HCT116 (cell line): ENCODE data around the gene CES3. TPM values are rescaled to one million over a fixed set of nuclear protein-coding genes. Genes with fewer than 3 reads are reported as not detected.
A peak's percentile ranks its signal among the peaks of the same experiment; 100 is the strongest.

Experiments
- ATAC-seq: fragments of 200-7000 bp; cut with Tn5 transposase; 2 replicates; pipeline ENCODE4 v1.9.1; 2020; ENCODE audit warnings: mild to moderate bottlenecking, moderate library complexity
- BruUV-seq: library from RNA; stranded (reverse); fragments of 400-500 nt; replicated peaks from 2 replicates; lab custom pipeline; 2021; lab: Mats Ljungman, UMichigan
- CTCF ChIA-PET: fragments of 300-600 bp; sonication (Branson Sonifier 250); formaldehyde crosslinking; loops from one replicate; lab custom pipeline; 2021; ENCODE audit warnings: antibody characterized with exemption; lab: Charles Lee
- POLR2A ChIA-PET: fragments of 300-600, 350-600 bp; sonication (Branson Sonifier 250); formaldehyde crosslinking; loops from one replicate; lab custom pipeline; 2021; ENCODE audit warnings: antibody characterized with exemption; lab: Charles Lee
- RAD21 ChIA-PET, 2 experiments: fragments of 300-600 bp; sonication (Branson Sonifier 250); formaldehyde crosslinking; loops; one replicate each; lab custom pipeline; 2023; ENCODE audit warnings: low total read pairs in 2 of 2; ENCODE audit not compliant: uncharacterized antibody in 2 of 2, unreplicated experiment in 2 of 2, low non-redundant PET in 1 of 2; lab: Charles Lee
- DNase-seq: peaks from one replicate; pipeline ENCODE4 v3.0.0-alpha.2; 2010; ENCODE audit warnings: low read depth, low spot score
- H2AFZ ChIP-seq: fragments of 200-600 bp; shearing (Covaris generic), sonication (generic); 2 replicates; pipeline ENCODE4 v1.6.1; 2017; ENCODE audit warnings: low read depth, mixed run types, mixed read lengths, antibody characterized with exemption, low read length; ENCODE audit not compliant: poor library complexity, severe bottlenecking
- H3K27ac ChIP-seq: 2 replicates; pipeline ENCODE4 v1.5.1; 2012; ENCODE audit warnings: low read depth, low read length
- H3K27me3 ChIP-seq: fragments of 200-600 bp; sonication (generic); 2 replicates; pipeline ENCODE4 v1.6.1; 2016; ENCODE audit warnings: mixed run types, low read length, mixed read lengths; ENCODE audit not compliant: insufficient read depth
- H3K36me3 ChIP-seq, 2 experiments: fragments of 200-500 bp in 1 of 2; fragments of 200-600 bp in 1 of 2; sonication (Bioruptor generic) in 1 of 2; sonication (generic) in 1 of 2; 2 replicates each; pipeline versions ENCODE4 v1.5.1 to v1.6.1; 2014 to 2016; ENCODE audit warnings: low read length in 2 of 2, inconsistent platforms in 1 of 2, mixed read lengths in 1 of 2, mixed run types in 1 of 2; ENCODE audit not compliant: insufficient read depth in 2 of 2, control insufficient read depth in 1 of 2
- H3K4me1 ChIP-seq, 2 experiments: fragments of 200-600 bp in 1 of 2; sonication (generic) in 1 of 2; 2 replicates each; pipeline versions ENCODE4 v1.5.1 to v1.6.1; 2012 to 2017; ENCODE audit warnings: low read length in 2 of 2, inconsistent platforms in 1 of 2, mild to moderate bottlenecking in 1 of 2, mixed read lengths in 1 of 2, mixed run types in 1 of 2, moderate library complexity in 1 of 2; ENCODE audit not compliant: insufficient read depth in 2 of 2, control insufficient read depth in 1 of 2
- H3K4me2 ChIP-seq: fragments of 200-600 bp; sonication (generic); 2 replicates; pipeline ENCODE4 v1.6.1; 2017; ENCODE audit warnings: mixed run types, low read length, mixed read lengths
- H3K4me3 ChIP-seq, 2 experiments: fragments of 200-600 bp in 1 of 2; sonication (generic) in 1 of 2; replicated peaks in 1 of 2; 2 replicates each; pipeline ENCODE4 v1.5.1; 2011 to 2016; ENCODE audit warnings: low read length in 2 of 2, control low read depth in 1 of 2, low read depth in 1 of 2, mild to moderate bottlenecking in 1 of 2, mixed read lengths in 1 of 2, mixed run types in 1 of 2
- H3K79me2 ChIP-seq: fragments of 200-600 bp; sonication (generic); 2 replicates; pipeline ENCODE4 v1.6.1; 2017; ENCODE audit warnings: mild to moderate bottlenecking, mixed run types, low read length, moderate library complexity, mixed read lengths; ENCODE audit not compliant: insufficient read depth
- H3K9ac ChIP-seq: fragments of 200-600 bp; sonication (generic); 2 replicates; pipeline ENCODE4 v1.6.1; 2016; ENCODE audit warnings: low read length, mixed read lengths
- H3K9me2 ChIP-seq: fragments of 200-600 bp; sonication (generic), shearing (Covaris generic); 2 replicates; pipeline ENCODE4 v1.6.1; 2017; ENCODE audit warnings: mixed run types, mild to moderate bottlenecking, moderate library complexity; ENCODE audit not compliant: insufficient read depth
- H3K9me3 ChIP-seq, 2 experiments: fragments of 200-500 bp in 1 of 2; fragments of 200-600 bp in 1 of 2; sonication (Bioruptor generic) in 1 of 2; sonication (generic) in 1 of 2; 2 replicates each; pipeline ENCODE4 v1.6.1; 2014 to 2017; ENCODE audit warnings: low read length in 2 of 2, mixed read lengths in 2 of 2, inconsistent platforms in 1 of 2, low read depth in 1 of 2, mild to moderate bottlenecking in 1 of 2, mixed run types in 1 of 2, moderate library complexity in 1 of 2; ENCODE audit not compliant: control insufficient read depth in 1 of 2, insufficient read depth in 1 of 2
- H4K20me1 ChIP-seq: fragments of 200-600 bp; sonication (generic), shearing (Covaris generic); 2 replicates; pipeline ENCODE4 v1.6.1; 2017; ENCODE audit warnings: mixed run types, mild to moderate bottlenecking, moderate library complexity; ENCODE audit not compliant: insufficient read depth
- CEBPB ChIP-seq: IDR thresholded peaks from 2 replicates; pipeline ENCODE4 v1.6.1; 2012; ENCODE audit warnings: low read depth
- ELF1 ChIP-seq: IDR thresholded peaks from 2 replicates; pipeline ENCODE4 v1.6.1; 2012; ENCODE audit warnings: low read depth, borderline replicate concordance
- EZH2 ChIP-seq: fragments of 200-600 bp; sonication (generic); IDR thresholded peaks from 2 replicates; pipeline ENCODE4 v1.6.1; 2017; ENCODE audit warnings: antibody characterized with exemption, mixed run types
- EZH2phosphoT487 ChIP-seq: fragments of 200-600 bp; IDR thresholded peaks from 2 replicates; pipeline ENCODE4 v1.6.1; 2018; ENCODE audit warnings: antibody characterized with exemption, borderline replicate concordance
- FOSL1 ChIP-seq: IDR thresholded peaks from 2 replicates; pipeline ENCODE4 v1.6.1; 2012; ENCODE audit warnings: low read depth
- JUND ChIP-seq: IDR thresholded peaks from 2 replicates; pipeline ENCODE4 v1.6.1; 2012
- POLR2A ChIP-seq: IDR thresholded peaks from 2 replicates; pipeline ENCODE4 v1.7.0; 2011; ENCODE audit warnings: borderline replicate concordance; ENCODE audit not compliant: insufficient read depth, insufficient read length; ENCODE audit errors: extremely low read depth
- POLR2AphosphoS5 ChIP-seq: IDR thresholded peaks from 2 replicates; pipeline ENCODE4 v1.6.1; 2011; ENCODE audit warnings: mild to moderate bottlenecking, low read depth, low read length, moderate library complexity
- RAD21 ChIP-seq: IDR thresholded peaks from 2 replicates; pipeline ENCODE4 v1.6.1; 2012; ENCODE audit warnings: low read depth, mild to moderate bottlenecking
- SP1 ChIP-seq: IDR thresholded peaks from 2 replicates; pipeline ENCODE4 v1.6.1; 2012; ENCODE audit warnings: low read depth
- SRF ChIP-seq: IDR thresholded peaks from 2 replicates; pipeline ENCODE4 v1.6.1; 2012; ENCODE audit warnings: low read depth
- ZNF274 ChIP-seq: fragments of 200-500 bp; sonication (Bioruptor generic); IDR thresholded peaks from 2 replicates; pipeline ENCODE4 v1.6.1; 2014; ENCODE audit warnings: mild to moderate bottlenecking, low read depth, low read length, inconsistent platforms
- intact Hi-C: fragments of 100-400 bp; cut with micrococcal nuclease; formaldehyde crosslinking; loops from 2 replicates; pipeline ENCODE4 v1.10.0; 2022
- total RNA-seq: library from RNA; stranded (reverse); gene quantifications from one replicate; pipeline ENCODE4 v1.2.1, GENCODE V29; 2021; ENCODE audit not compliant: unreplicated experiment
- TF ChIP-seq, protein P1 (sequence below): IDR thresholded peaks from 2 replicates; pipeline ENCODE4 v1.6.1; 2011; ENCODE audit warnings: mild to moderate bottlenecking, low read length, moderate library complexity; ENCODE audit not compliant: insufficient replicate concordance; ENCODE audit errors: extremely low read depth
- TF ChIP-seq, protein P2 (sequence below): IDR thresholded peaks from 2 replicates; pipeline ENCODE4 v1.6.1; 2012
- TF ChIP-seq, protein P3 (sequence below), 3 experiments: fragments of 200-600 bp in 1 of 3; sonication (generic) in 1 of 3; IDR thresholded peaks in 2 of 3; conservative IDR thresholded peaks in 1 of 3; 2 replicates each; pipeline ENCODE4 v1.5.1; 2012 to 2017; ENCODE audit warnings: low read depth in 2 of 3, low read length in 2 of 3, antibody characterized with exemption in 1 of 3, borderline replicate concordance in 1 of 3, control low read depth in 1 of 3, mild to moderate bottlenecking in 1 of 3, mixed read lengths in 1 of 3, mixed run types in 1 of 3, moderate library complexity in 1 of 3; ENCODE audit not compliant: insufficient read depth in 1 of 3
- TF ChIP-seq, protein P4 (sequence below): IDR thresholded peaks from 2 replicates; pipeline ENCODE4 v1.6.1; 2012

Gene CES3
- total RNA-seq, 1 experiment from 2014 or later: 10.8 TPM

DNA sequence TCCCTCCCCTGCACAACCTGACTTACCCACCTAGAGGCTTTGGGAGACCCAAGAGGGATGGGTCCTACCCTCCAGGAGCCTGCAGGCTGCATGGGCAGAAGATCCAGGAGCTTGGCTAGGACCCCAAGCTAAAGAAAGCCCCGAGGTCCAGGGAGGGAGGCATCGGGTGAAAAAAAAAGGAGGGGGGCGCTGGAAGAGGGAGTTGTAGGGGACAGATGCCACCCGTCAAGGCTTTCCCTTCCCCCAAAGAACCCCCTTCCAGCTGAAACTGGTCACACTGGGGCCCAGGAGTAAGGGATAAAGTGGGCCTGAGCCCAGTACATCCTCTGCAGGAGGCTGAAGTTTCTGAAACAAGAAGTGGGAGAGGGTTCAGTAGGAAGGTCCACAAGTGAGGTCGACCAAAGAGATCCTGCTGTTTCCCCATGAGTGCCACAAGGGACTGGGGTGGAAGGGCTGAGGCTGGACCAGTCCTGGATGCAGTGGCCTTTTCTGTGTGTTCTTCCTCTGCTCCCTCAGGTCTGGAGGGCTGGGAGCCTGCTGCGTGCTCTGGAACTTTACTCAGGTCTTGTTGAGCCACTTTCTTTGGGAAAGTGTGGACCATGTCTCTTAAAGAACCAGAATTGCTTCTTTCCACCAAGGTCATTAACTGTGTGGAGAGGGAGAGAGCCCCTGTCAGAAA is 53.7 kb downstream of the CES3 start:
- H3K36me3 ChIP-seq: no peaks in the 10 kb centered on the region
- H3K9ac ChIP-seq: peak overlapping the region; percentile 69
- ATAC-seq (0 out of 2 replicates have a peak, but pooled peaks have one; percentile 1), DNase-seq (no peak)
- peak overlapping the region; percentile 43 to 59 for H3K4me3 ChIP-seq
- intact Hi-C loops: loop anchor here (1.0 to 2.0 kb wide), 5 partner anchors 37 to 159 kb away; no protein-coding TSS in a partner anchor
- H4K20me1 ChIP-seq: no peaks in the 10 kb centered on the region
- peaks cover 20 to 30% of the 10 kb centered on the region in 2 experiments for H3K4me1 ChIP-seq
- H3K27me3 ChIP-seq: no peaks in the 10 kb centered on the region
- H2AFZ ChIP-seq: no peak overlapping the region
- BruUV-seq: no TSS peak
- peak overlapping the region; percentile 75 for H3K27ac ChIP-seq
- CTCF ChIA-PET: interaction anchor here (0.7 to 2.6 kb wide), 3 partner anchors 54 to 141 kb away, joined by 3 to 11 read pairs (median 9); partner anchors contain the start of gene CES3
- no peak for TF ChIP-seq POLR2AphosphoS5
- TF ChIP-seq POLR2A: no peak
- TF ChIP-seq FOSL1: no peak
- no peak for TF ChIP-seq SP1
- TF ChIP-seq, protein P1, sequence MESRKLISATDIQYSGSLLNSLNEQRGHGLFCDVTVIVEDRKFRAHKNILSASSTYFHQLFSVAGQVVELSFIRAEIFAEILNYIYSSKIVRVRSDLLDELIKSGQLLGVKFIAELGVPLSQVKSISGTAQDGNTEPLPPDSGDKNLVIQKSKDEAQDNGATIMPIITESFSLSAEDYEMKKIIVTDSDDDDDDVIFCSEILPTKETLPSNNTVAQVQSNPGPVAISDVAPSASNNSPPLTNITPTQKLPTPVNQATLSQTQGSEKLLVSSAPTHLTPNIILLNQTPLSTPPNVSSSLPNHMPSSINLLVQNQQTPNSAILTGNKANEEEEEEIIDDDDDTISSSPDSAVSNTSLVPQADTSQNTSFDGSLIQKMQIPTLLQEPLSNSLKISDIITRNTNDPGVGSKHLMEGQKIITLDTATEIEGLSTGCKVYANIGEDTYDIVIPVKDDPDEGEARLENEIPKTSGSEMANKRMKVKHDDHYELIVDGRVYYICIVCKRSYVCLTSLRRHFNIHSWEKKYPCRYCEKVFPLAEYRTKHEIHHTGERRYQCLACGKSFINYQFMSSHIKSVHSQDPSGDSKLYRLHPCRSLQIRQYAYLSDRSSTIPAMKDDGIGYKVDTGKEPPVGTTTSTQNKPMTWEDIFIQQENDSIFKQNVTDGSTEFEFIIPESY: no peak
- no peak for TF ChIP-seq EZH2
- TF ChIP-seq, protein P2, sequence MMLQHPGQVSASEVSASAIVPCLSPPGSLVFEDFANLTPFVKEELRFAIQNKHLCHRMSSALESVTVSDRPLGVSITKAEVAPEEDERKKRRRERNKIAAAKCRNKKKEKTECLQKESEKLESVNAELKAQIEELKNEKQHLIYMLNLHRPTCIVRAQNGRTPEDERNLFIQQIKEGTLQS: no peak
- TF ChIP-seq ELF1: no peak
- TF ChIP-seq JUND: no peak
- TF ChIP-seq, protein P3, sequence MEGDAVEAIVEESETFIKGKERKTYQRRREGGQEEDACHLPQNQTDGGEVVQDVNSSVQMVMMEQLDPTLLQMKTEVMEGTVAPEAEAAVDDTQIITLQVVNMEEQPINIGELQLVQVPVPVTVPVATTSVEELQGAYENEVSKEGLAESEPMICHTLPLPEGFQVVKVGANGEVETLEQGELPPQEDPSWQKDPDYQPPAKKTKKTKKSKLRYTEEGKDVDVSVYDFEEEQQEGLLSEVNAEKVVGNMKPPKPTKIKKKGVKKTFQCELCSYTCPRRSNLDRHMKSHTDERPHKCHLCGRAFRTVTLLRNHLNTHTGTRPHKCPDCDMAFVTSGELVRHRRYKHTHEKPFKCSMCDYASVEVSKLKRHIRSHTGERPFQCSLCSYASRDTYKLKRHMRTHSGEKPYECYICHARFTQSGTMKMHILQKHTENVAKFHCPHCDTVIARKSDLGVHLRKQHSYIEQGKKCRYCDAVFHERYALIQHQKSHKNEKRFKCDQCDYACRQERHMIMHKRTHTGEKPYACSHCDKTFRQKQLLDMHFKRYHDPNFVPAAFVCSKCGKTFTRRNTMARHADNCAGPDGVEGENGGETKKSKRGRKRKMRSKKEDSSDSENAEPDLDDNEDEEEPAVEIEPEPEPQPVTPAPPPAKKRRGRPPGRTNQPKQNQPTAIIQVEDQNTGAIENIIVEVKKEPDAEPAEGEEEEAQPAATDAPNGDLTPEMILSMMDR (IDR thresholded peaks at IDR 0.05 in 2 of 3, conservative IDR thresholded peaks at IDR 0.05 in 1 of 3; ENCODE audit: borderline replicate concordance in 1 of 3, insufficient read depth in 1 of 3, low read depth in 2 of 3, low read length in 2 of 3): no peak
- TF ChIP-seq EZH2phosphoT487: no peak
- no peak for TF ChIP-seq RAD21
- TF ChIP-seq CEBPB: no peak
- TF ChIP-seq, protein P4, sequence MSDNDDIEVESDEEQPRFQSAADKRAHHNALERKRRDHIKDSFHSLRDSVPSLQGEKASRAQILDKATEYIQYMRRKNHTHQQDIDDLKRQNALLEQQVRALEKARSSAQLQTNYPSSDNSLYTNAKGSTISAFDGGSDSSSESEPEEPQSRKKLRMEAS: no peak
- no peak for TF ChIP-seq SRF
- no peak for TF ChIP-seq ZNF274
- TF ChIP-seq, all 23 proteins: peak for 0
- no peaks in the 10 kb centered on the region for H3K9me3 ChIP-seq
- no peaks in the 10 kb centered on the region for H3K9me2 ChIP-seq
- no peaks in the 10 kb centered on the region for H3K79me2 ChIP-seq
- ChIA-PET POLR2A (no interaction called here), RAD21 (no interaction called here)
- peak overlapping the region; percentile 83 for H3K4me2 ChIP-seq
